Endothelial cell of umbilical vein (primary cell): ENCODE measurements around the gene JAZF1.

Experiments
- CTCF ChIP-seq, 2 donors: IDR thresholded peaks; 1 replicate in 1 of 2; 2 replicates in 1 of 2; pipeline ENCODE4 v1.5.1; 2011; ENCODE audit warnings: low read length in 2 of 2, mild to moderate bottlenecking in 2 of 2, moderate library complexity in 2 of 2, control low read depth in 1 of 2, inconsistent platforms in 1 of 2, low read depth in 1 of 2; ENCODE audit not compliant: insufficient read depth in 1 of 2; ENCODE audit errors: extremely low read depth in 1 of 2
- EZH2 ChIP-seq: IDR thresholded peaks from 2 replicates; pipeline ENCODE4 v1.6.1; 2012; ENCODE audit warnings: borderline replicate concordance, low read depth, mild to moderate bottlenecking, moderate library complexity, low read length, inconsistent platforms; ENCODE audit not compliant: severe bottlenecking
- JUN ChIP-seq: IDR thresholded peaks from 2 replicates; pipeline ENCODE4 v1.6.1; 2011; ENCODE audit warnings: borderline replicate concordance, low read depth; ENCODE audit not compliant: insufficient read length, insufficient read depth
- POLR2A ChIP-seq: IDR thresholded peaks from 2 replicates; pipeline ENCODE4 v1.6.1; 2012; ENCODE audit warnings: low read depth, mild to moderate bottlenecking, control low read depth, low read length

- TF ChIP-seq POLR2A (no peak), JUN (no peak), CTCF (IDR thresholded peaks at IDR 0.05; ENCODE audit: extremely low read depth in 1 of 2, insufficient read depth in 1 of 2, low read depth in 1 of 2, low read length in 2 of 2) (no peak), EZH2 (no peak)
Measured at GRCh38 chr7:28036696-28037095, 143.9 kb downstream of the JAZF1 start.
